HCT116 (cell line): ENCODE data around the gene BICD2. TPM values are rescaled to one million over a fixed set of nuclear protein-coding genes. Genes with fewer than 3 reads are reported as not detected.

Source experiments
- ATAC-seq: fragments of 200-7000 bp; cut with Tn5 transposase; 2 replicates; pipeline ENCODE4 v1.9.1; 2020; ENCODE audit warnings: mild to moderate bottlenecking, moderate library complexity
- BruUV-seq: library from RNA; stranded (reverse); fragments of 400-500 nt; replicated peaks from 2 replicates; lab custom pipeline; 2021; lab: Mats Ljungman, UMichigan
- CTCF ChIA-PET: fragments of 300-600 bp; sonication (Branson Sonifier 250); formaldehyde crosslinking; loops from one replicate; lab custom pipeline; 2021; ENCODE audit warnings: antibody characterized with exemption; lab: Charles Lee
- POLR2A ChIA-PET: fragments of 300-600, 350-600 bp; sonication (Branson Sonifier 250); formaldehyde crosslinking; loops from one replicate; lab custom pipeline; 2021; ENCODE audit warnings: antibody characterized with exemption; lab: Charles Lee
- RAD21 ChIA-PET, 2 experiments: fragments of 300-600 bp; sonication (Branson Sonifier 250); formaldehyde crosslinking; loops; one replicate each; lab custom pipeline; 2023; ENCODE audit warnings: low total read pairs in 2 of 2; ENCODE audit not compliant: uncharacterized antibody in 2 of 2, unreplicated experiment in 2 of 2, low non-redundant PET in 1 of 2; lab: Charles Lee
- DNase-seq: peaks from one replicate; pipeline ENCODE4 v3.0.0-alpha.2; 2010; ENCODE audit warnings: low read depth, low spot score
- H2AFZ ChIP-seq: fragments of 200-600 bp; shearing (Covaris generic), sonication (generic); 2 replicates; pipeline ENCODE4 v1.6.1; 2017; ENCODE audit warnings: low read depth, mixed run types, mixed read lengths, antibody characterized with exemption, low read length; ENCODE audit not compliant: poor library complexity, severe bottlenecking
- H3K27ac ChIP-seq: 2 replicates; pipeline ENCODE4 v1.5.1; 2012; ENCODE audit warnings: low read depth, low read length
- H3K27me3 ChIP-seq: fragments of 200-600 bp; sonication (generic); 2 replicates; pipeline ENCODE4 v1.6.1; 2016; ENCODE audit warnings: mixed run types, low read length, mixed read lengths; ENCODE audit not compliant: insufficient read depth
- H3K36me3 ChIP-seq, 2 experiments: fragments of 200-500 bp in 1 of 2; fragments of 200-600 bp in 1 of 2; sonication (Bioruptor generic) in 1 of 2; sonication (generic) in 1 of 2; 2 replicates each; pipeline versions ENCODE4 v1.5.1 to v1.6.1; 2014 to 2016; ENCODE audit warnings: low read length in 2 of 2, inconsistent platforms in 1 of 2, mixed read lengths in 1 of 2, mixed run types in 1 of 2; ENCODE audit not compliant: insufficient read depth in 2 of 2, control insufficient read depth in 1 of 2
- H3K4me1 ChIP-seq, 2 experiments: fragments of 200-600 bp in 1 of 2; sonication (generic) in 1 of 2; 2 replicates each; pipeline versions ENCODE4 v1.5.1 to v1.6.1; 2012 to 2017; ENCODE audit warnings: low read length in 2 of 2, inconsistent platforms in 1 of 2, mild to moderate bottlenecking in 1 of 2, mixed read lengths in 1 of 2, mixed run types in 1 of 2, moderate library complexity in 1 of 2; ENCODE audit not compliant: insufficient read depth in 2 of 2, control insufficient read depth in 1 of 2
- H3K4me2 ChIP-seq: fragments of 200-600 bp; sonication (generic); 2 replicates; pipeline ENCODE4 v1.6.1; 2017; ENCODE audit warnings: mixed run types, low read length, mixed read lengths
- H3K4me3 ChIP-seq, 2 experiments: fragments of 200-600 bp in 1 of 2; sonication (generic) in 1 of 2; replicated peaks in 1 of 2; 2 replicates each; pipeline ENCODE4 v1.5.1; 2011 to 2016; ENCODE audit warnings: low read length in 2 of 2, control low read depth in 1 of 2, low read depth in 1 of 2, mild to moderate bottlenecking in 1 of 2, mixed read lengths in 1 of 2, mixed run types in 1 of 2
- H3K79me2 ChIP-seq: fragments of 200-600 bp; sonication (generic); 2 replicates; pipeline ENCODE4 v1.6.1; 2017; ENCODE audit warnings: mild to moderate bottlenecking, mixed run types, low read length, moderate library complexity, mixed read lengths; ENCODE audit not compliant: insufficient read depth
- H3K9ac ChIP-seq: fragments of 200-600 bp; sonication (generic); 2 replicates; pipeline ENCODE4 v1.6.1; 2016; ENCODE audit warnings: low read length, mixed read lengths
- H3K9me2 ChIP-seq: fragments of 200-600 bp; sonication (generic), shearing (Covaris generic); 2 replicates; pipeline ENCODE4 v1.6.1; 2017; ENCODE audit warnings: mixed run types, mild to moderate bottlenecking, moderate library complexity; ENCODE audit not compliant: insufficient read depth
- H3K9me3 ChIP-seq, 2 experiments: fragments of 200-500 bp in 1 of 2; fragments of 200-600 bp in 1 of 2; sonication (Bioruptor generic) in 1 of 2; sonication (generic) in 1 of 2; 2 replicates each; pipeline ENCODE4 v1.6.1; 2014 to 2017; ENCODE audit warnings: low read length in 2 of 2, mixed read lengths in 2 of 2, inconsistent platforms in 1 of 2, low read depth in 1 of 2, mild to moderate bottlenecking in 1 of 2, mixed run types in 1 of 2, moderate library complexity in 1 of 2; ENCODE audit not compliant: control insufficient read depth in 1 of 2, insufficient read depth in 1 of 2
- H4K20me1 ChIP-seq: fragments of 200-600 bp; sonication (generic), shearing (Covaris generic); 2 replicates; pipeline ENCODE4 v1.6.1; 2017; ENCODE audit warnings: mixed run types, mild to moderate bottlenecking, moderate library complexity; ENCODE audit not compliant: insufficient read depth
- EGR1 ChIP-seq: IDR thresholded peaks from 2 replicates; pipeline ENCODE4 v1.6.1; 2012; ENCODE audit warnings: low read depth
- EZH2phosphoT487 ChIP-seq: fragments of 200-600 bp; IDR thresholded peaks from 2 replicates; pipeline ENCODE4 v1.6.1; 2018; ENCODE audit warnings: antibody characterized with exemption, borderline replicate concordance
- JUND ChIP-seq: IDR thresholded peaks from 2 replicates; pipeline ENCODE4 v1.6.1; 2012
- POLR2AphosphoS5 ChIP-seq: IDR thresholded peaks from 2 replicates; pipeline ENCODE4 v1.6.1; 2011; ENCODE audit warnings: mild to moderate bottlenecking, low read depth, low read length, moderate library complexity
- RAD21 ChIP-seq: IDR thresholded peaks from 2 replicates; pipeline ENCODE4 v1.6.1; 2012; ENCODE audit warnings: low read depth, mild to moderate bottlenecking
- SP1 ChIP-seq: IDR thresholded peaks from 2 replicates; pipeline ENCODE4 v1.6.1; 2012; ENCODE audit warnings: low read depth
- SRF ChIP-seq: IDR thresholded peaks from 2 replicates; pipeline ENCODE4 v1.6.1; 2012; ENCODE audit warnings: low read depth
- TCF7L2 ChIP-seq: IDR thresholded peaks from 2 replicates; pipeline ENCODE4 v1.7.0; 2011; ENCODE audit warnings: borderline replicate concordance, inconsistent platforms; ENCODE audit not compliant: insufficient read depth, insufficient read length; ENCODE audit errors: extremely low read depth
- YY1 ChIP-seq: IDR thresholded peaks from 2 replicates; pipeline ENCODE4 v1.6.1; 2011; ENCODE audit warnings: low read length, low read depth, moderate library complexity, mild to moderate bottlenecking; ENCODE audit not compliant: insufficient replicate concordance; ENCODE audit errors: extremely low read depth
- intact Hi-C: fragments of 100-400 bp; cut with micrococcal nuclease; formaldehyde crosslinking; loops from 2 replicates; pipeline ENCODE4 v1.10.0; 2022
- total RNA-seq: library from RNA; stranded (reverse); gene quantifications from one replicate; pipeline ENCODE4 v1.2.1, GENCODE V29; 2021; ENCODE audit not compliant: unreplicated experiment
- TF ChIP-seq, protein P1 (sequence below): IDR thresholded peaks from 2 replicates; pipeline ENCODE4 v1.6.1; 2012
- TF ChIP-seq, protein P2 (sequence below): IDR thresholded peaks from 2 replicates; pipeline ENCODE4 v1.6.1; 2012; ENCODE audit warnings: low read depth

Gene BICD2
- total RNA-seq, 1 experiment from 2014 or later, result 23.4 TPM

DNA sequence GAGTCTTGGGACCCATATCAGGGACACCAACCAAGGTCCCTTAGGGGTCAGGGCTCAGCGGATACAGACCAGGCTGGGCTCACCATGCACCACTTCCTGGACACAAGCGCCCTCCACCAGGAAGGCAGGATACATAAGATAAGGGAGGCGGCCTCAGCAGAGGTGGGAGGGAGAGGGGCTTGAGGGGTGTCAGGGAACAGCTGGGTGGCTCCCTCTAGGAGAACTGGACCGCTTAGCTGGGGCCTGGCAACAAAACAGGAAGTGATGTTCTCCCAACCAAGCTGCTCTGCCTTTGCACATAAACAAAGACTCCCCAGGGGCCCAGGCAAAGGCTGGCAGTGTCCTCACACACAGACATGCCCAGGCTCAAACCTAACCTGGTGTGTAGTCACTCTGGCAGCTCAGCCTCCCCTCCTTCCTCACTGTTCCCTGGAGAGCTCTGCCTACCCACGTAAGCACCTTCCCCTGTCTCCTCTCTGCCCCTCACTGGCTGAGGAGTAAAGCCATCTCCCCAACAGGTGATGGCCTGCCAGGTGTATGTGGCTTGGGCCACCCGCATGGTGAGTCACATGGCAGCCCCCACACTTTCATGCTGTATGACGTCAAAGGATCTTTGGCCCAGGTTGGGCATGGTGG is 5.8 kb upstream of the BICD2 start:
- Histone ChIP-seq H3K27me3 (no peaks in the 10 kb centered on the region), H4K20me1 (no peaks in the 10 kb centered on the region), H3K9me2 (no peaks in the 10 kb centered on the region), H3K9me3 (no peaks in the 10 kb centered on the region), H3K4me1 (peaks cover 4 to 16% of the 10 kb centered on the region in 2 experiments; a peak in 3 of 4 replicates), H3K36me3 (no peaks in the 10 kb centered on the region), H3K4me2 (no peak overlapping the region), H3K79me2 (no peaks in the 10 kb centered on the region), H2AFZ (no peak overlapping the region), H3K27ac (no peak overlapping the region), H3K4me3 (no peak overlapping the region), H3K9ac (no peak overlapping the region)
- ATAC-seq (0 out of 2 replicates have a peak, but pooled peaks have one; percentile 10), DNase-seq (no peak)
- no TSS peak for BruUV-seq
- ChIA-PET RAD21 (no interaction called here), CTCF (no interaction called here), POLR2A (no interaction called here)
- TF ChIP-seq RAD21 (no peak), EGR1 (no peak), EZH2phosphoT487 (no peak), TCF7L2 (no peak), YY1 (no peak), SRF (no peak), POLR2AphosphoS5 (no peak), JUND (no peak), SP1 (no peak)
- TF ChIP-seq, protein P1, sequence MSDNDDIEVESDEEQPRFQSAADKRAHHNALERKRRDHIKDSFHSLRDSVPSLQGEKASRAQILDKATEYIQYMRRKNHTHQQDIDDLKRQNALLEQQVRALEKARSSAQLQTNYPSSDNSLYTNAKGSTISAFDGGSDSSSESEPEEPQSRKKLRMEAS, result no peak
- TF ChIP-seq, protein P2, sequence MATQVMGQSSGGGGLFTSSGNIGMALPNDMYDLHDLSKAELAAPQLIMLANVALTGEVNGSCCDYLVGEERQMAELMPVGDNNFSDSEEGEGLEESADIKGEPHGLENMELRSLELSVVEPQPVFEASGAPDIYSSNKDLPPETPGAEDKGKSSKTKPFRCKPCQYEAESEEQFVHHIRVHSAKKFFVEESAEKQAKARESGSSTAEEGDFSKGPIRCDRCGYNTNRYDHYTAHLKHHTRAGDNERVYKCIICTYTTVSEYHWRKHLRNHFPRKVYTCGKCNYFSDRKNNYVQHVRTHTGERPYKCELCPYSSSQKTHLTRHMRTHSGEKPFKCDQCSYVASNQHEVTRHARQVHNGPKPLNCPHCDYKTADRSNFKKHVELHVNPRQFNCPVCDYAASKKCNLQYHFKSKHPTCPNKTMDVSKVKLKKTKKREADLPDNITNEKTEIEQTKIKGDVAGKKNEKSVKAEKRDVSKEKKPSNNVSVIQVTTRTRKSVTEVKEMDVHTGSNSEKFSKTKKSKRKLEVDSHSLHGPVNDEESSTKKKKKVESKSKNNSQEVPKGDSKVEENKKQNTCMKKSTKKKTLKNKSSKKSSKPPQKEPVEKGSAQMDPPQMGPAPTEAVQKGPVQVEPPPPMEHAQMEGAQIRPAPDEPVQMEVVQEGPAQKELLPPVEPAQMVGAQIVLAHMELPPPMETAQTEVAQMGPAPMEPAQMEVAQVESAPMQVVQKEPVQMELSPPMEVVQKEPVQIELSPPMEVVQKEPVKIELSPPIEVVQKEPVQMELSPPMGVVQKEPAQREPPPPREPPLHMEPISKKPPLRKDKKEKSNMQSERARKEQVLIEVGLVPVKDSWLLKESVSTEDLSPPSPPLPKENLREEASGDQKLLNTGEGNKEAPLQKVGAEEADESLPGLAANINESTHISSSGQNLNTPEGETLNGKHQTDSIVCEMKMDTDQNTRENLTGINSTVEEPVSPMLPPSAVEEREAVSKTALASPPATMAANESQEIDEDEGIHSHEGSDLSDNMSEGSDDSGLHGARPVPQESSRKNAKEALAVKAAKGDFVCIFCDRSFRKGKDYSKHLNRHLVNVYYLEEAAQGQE, result no peak
- intact Hi-C loops, result no loop called here
